Effector memory CD4-positive, alpha-beta T cell (primary cell): ENCODE measurements around the gene RHBDD3.

ENCODE experiments used
- DNase-seq, 3 donors: peaks; one replicate each; pipeline ENCODE4 v3.0.0-alpha.2; 2020
- H3K27ac ChIP-seq: 2 replicates; pipeline ENCODE4 v1.7.0; 2013; ENCODE audit warnings: mild to moderate bottlenecking, low read length, moderate library complexity; ENCODE audit not compliant: insufficient read depth, poor library complexity, severe bottlenecking
- H3K27me3 ChIP-seq: replicated peaks from 2 replicates; pipeline ENCODE4 v1.7.0; 2013; ENCODE audit warnings: mild to moderate bottlenecking, low read length; ENCODE audit not compliant: insufficient read depth, control insufficient read depth, poor library complexity, severe bottlenecking
- H3K36me3 ChIP-seq: 2 replicates; pipeline ENCODE4 v1.7.0; 2013; ENCODE audit warnings: mild to moderate bottlenecking, low read length, moderate library complexity; ENCODE audit not compliant: control insufficient read depth, insufficient read depth
- H3K4me1 ChIP-seq: 2 replicates; pipeline ENCODE4 v1.7.0; 2013; ENCODE audit warnings: low read length, mild to moderate bottlenecking; ENCODE audit not compliant: control insufficient read depth, insufficient read depth, poor library complexity, severe bottlenecking
- H3K4me3 ChIP-seq: 2 replicates; pipeline ENCODE4 v1.7.0; 2013; ENCODE audit warnings: low read length, low read depth, mild to moderate bottlenecking; ENCODE audit not compliant: insufficient read depth, poor library complexity, severe bottlenecking
- H3K9me3 ChIP-seq: 2 replicates; pipeline ENCODE4 v1.7.0; 2013; ENCODE audit warnings: mild to moderate bottlenecking, low read length, moderate library complexity; ENCODE audit not compliant: control insufficient read depth

The RHBDD3 gene

GRCh38 chr22:29290061-29290460, 22.3 kb upstream of the RHBDD3 start:
- peaks cover 96% of the 10 kb centered on the region for H3K36me3 ChIP-seq
- no peaks in the 10 kb centered on the region for H3K4me1 ChIP-seq

GRCh38 chr22:29288837-29289236, 21.1 kb upstream of the RHBDD3 start:
- H3K9me3 ChIP-seq: no peaks in the 10 kb centered on the region
- H3K27ac ChIP-seq: no peak overlapping the region
- no peak overlapping the region for H3K4me3 ChIP-seq
- DNase-seq: no peak
- no peaks in the 10 kb centered on the region for H3K27me3 ChIP-seq
- peaks cover 95% of the 10 kb centered on the region for H3K36me3 ChIP-seq
- H3K4me1 ChIP-seq: no peaks in the 10 kb centered on the region

More at GRCh38 chr22:29290061-29290460, 22.3 kb upstream of the RHBDD3 start:
- Histone ChIP-seq H3K4me3 (no peak overlapping the region), H3K9me3 (no peaks in the 10 kb centered on the region), H3K27ac (no peak overlapping the region), H3K27me3 (no peaks in the 10 kb centered on the region)
- no peak for DNase-seq

- H3K4me1 ChIP-seq: no peaks in the 10 kb centered on the region
- no peak overlapping the region for H3K27ac ChIP-seq
- peaks cover 83% of the 10 kb centered on the region for H3K36me3 ChIP-seq
- DNase-seq: no peak
- H3K9me3 ChIP-seq: no peaks in the 10 kb centered on the region
- no peaks in the 10 kb centered on the region for H3K27me3 ChIP-seq
- no peak overlapping the region for H3K4me3 ChIP-seq
Measured at GRCh38 chr22:29284196-29284595, 16.4 kb upstream of the RHBDD3 start.

- Histone ChIP-seq H3K27ac (no peak overlapping the region), H3K27me3 (no peaks in the 10 kb centered on the region), H3K4me3 (no peak overlapping the region), H3K4me1 (peaks cover 2% of the 10 kb centered on the region), H3K9me3 (no peaks in the 10 kb centered on the region), H3K36me3 (peaks cover 81% of the 10 kb centered on the region)
- no peak for DNase-seq
Measured at GRCh38 chr22:29277927-29278326, 10.1 kb upstream of the RHBDD3 start.

GRCh38 chr22:29275819-29276565, 8.2 kb upstream of the RHBDD3 start:
- Histone ChIP-seq H3K36me3 (peaks cover 77% of the 10 kb centered on the region), H3K4me1 (peaks cover 18% of the 10 kb centered on the region), H3K27me3 (no peaks in the 10 kb centered on the region), H3K27ac (no peak overlapping the region), H3K4me3 (no peak overlapping the region), H3K9me3 (no peaks in the 10 kb centered on the region)
- DNase-seq: no peak

- Histone ChIP-seq H3K4me3 (no peak overlapping the region), H3K27ac (no peak overlapping the region), H3K9me3 (no peaks in the 10 kb centered on the region), H3K27me3 (no peaks in the 10 kb centered on the region), H3K4me1 (peaks cover 26% of the 10 kb centered on the region), H3K36me3 (peaks cover 73% of the 10 kb centered on the region)
- DNase-seq: no peak
Measured at GRCh38 chr22:29275167-29275566, 7.4 kb upstream of the RHBDD3 start.

GRCh38 chr22:29272624-29273023, 4.8 kb upstream of the RHBDD3 start:
- H3K4me3 ChIP-seq: no peak overlapping the region
- H3K27ac ChIP-seq: no peak overlapping the region
- no peaks in the 10 kb centered on the region for H3K27me3 ChIP-seq
- H3K4me1 ChIP-seq: peaks cover 38% of the 10 kb centered on the region
- peaks cover 52% of the 10 kb centered on the region for H3K36me3 ChIP-seq
- no peaks in the 10 kb centered on the region for H3K9me3 ChIP-seq
- DNase-seq: no peak

GRCh38 chr22:29270475-29271271, 2.9 kb upstream of the RHBDD3 start:
- peak overlapping the region; percentile 47 for H3K27ac ChIP-seq
- no peak for DNase-seq

GRCh38 chr22:29269731-29270474, 2.1 kb upstream of the RHBDD3 start:
- Histone ChIP-seq H3K9me3 (no peaks in the 10 kb centered on the region), H3K36me3 (peaks cover 30% of the 10 kb centered on the region), H3K4me3 (peak overlapping the region; percentile 83), H3K27me3 (no peaks in the 10 kb centered on the region), H3K27ac (peak overlapping the region; percentile 96), H3K4me1 (peaks cover 42% of the 10 kb centered on the region)
- no peak for DNase-seq

More at GRCh38 chr22:29270475-29271271, 2.9 kb upstream of the RHBDD3 start:
- Histone ChIP-seq H3K4me3 (peak overlapping the region; percentile 83), H3K27me3 (no peaks in the 10 kb centered on the region), H3K4me1 (peaks cover 42% of the 10 kb centered on the region), H3K36me3 (peaks cover 33% of the 10 kb centered on the region), H3K9me3 (no peaks in the 10 kb centered on the region)
